ENCODE measurements around the gene NBL1.

NBL1 gene

GRCh38 chr1:19615438-19615837 lies 28.7 kb upstream of the NBL1 start:
- H4K20me1 ChIP-seq (ENCODE audit: low read depth, low read length) = no peaks in the 10 kb centered on the region; the same call in 1 of the 2 replicates
- H3K27me3 ChIP-seq (ENCODE audit: low read length) = no peaks in the 10 kb centered on the region
- no peak overlapping the region for H3K9ac ChIP-seq (ENCODE audit: low read length)
- no peaks in the 10 kb centered on the region for H3K9me3 ChIP-seq (ENCODE audit: insufficient read depth, low read length)
- no peak for TF ChIP-seq EZH2phosphoT487 (conservative IDR thresholded peaks at IDR 0.05; ENCODE audit: low read length)
- TF ChIP-seq, protein P1, sequence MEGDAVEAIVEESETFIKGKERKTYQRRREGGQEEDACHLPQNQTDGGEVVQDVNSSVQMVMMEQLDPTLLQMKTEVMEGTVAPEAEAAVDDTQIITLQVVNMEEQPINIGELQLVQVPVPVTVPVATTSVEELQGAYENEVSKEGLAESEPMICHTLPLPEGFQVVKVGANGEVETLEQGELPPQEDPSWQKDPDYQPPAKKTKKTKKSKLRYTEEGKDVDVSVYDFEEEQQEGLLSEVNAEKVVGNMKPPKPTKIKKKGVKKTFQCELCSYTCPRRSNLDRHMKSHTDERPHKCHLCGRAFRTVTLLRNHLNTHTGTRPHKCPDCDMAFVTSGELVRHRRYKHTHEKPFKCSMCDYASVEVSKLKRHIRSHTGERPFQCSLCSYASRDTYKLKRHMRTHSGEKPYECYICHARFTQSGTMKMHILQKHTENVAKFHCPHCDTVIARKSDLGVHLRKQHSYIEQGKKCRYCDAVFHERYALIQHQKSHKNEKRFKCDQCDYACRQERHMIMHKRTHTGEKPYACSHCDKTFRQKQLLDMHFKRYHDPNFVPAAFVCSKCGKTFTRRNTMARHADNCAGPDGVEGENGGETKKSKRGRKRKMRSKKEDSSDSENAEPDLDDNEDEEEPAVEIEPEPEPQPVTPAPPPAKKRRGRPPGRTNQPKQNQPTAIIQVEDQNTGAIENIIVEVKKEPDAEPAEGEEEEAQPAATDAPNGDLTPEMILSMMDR (IDR thresholded peaks at IDR 0.05; ENCODE audit: insufficient read depth, low read length, poor library complexity, severe bottlenecking) = no peak
- H3K27ac ChIP-seq (ENCODE audit: low read depth, low read length) = no peak overlapping the region
- no peaks in the 10 kb centered on the region for H3K9me2 ChIP-seq (replicated peaks; ENCODE audit: insufficient read depth, low read length)
- peaks cover 6% of the 10 kb centered on the region; the same call in 1 of the 2 replicates for H3K36me3 ChIP-seq (ENCODE audit: low read length)
- H2AFZ ChIP-seq (ENCODE audit: low read depth, low read length, severe bottlenecking) = no peak overlapping the region
- H3K4me3 ChIP-seq (ENCODE audit: insufficient read depth, low read length, poor library complexity, severe bottlenecking) = no peak overlapping the region
- no peak overlapping the region for H3K4me2 ChIP-seq (ENCODE audit: low read depth, low read length, poor library complexity, severe bottlenecking)
- no peaks in the 10 kb centered on the region; the same call in 1 of the 2 replicates for H3F3A ChIP-seq (ENCODE audit: insufficient read depth)
- peaks cover 70% of the 10 kb centered on the region for H3K79me2 ChIP-seq (ENCODE audit: insufficient read depth, low read length)

- Histone ChIP-seq H3K79me2 (ENCODE audit: insufficient read depth, low read length) (peaks cover 70% of the 10 kb centered on the region), H3K4me2 (ENCODE audit: low read depth, low read length, poor library complexity, severe bottlenecking) (no peak overlapping the region), H2AFZ (ENCODE audit: low read depth, low read length, severe bottlenecking) (no peak overlapping the region), H3K4me3 (ENCODE audit: insufficient read depth, low read length, poor library complexity, severe bottlenecking) (no peak overlapping the region), H4K20me1 (ENCODE audit: low read depth, low read length) (no peaks in the 10 kb centered on the region; the same call in 1 of the 2 replicates), H3K27me3 (ENCODE audit: low read length) (no peaks in the 10 kb centered on the region), H3K9ac (ENCODE audit: low read length) (no peak overlapping the region), H3K9me2 (replicated peaks; ENCODE audit: insufficient read depth, low read length) (no peaks in the 10 kb centered on the region), H3F3A (ENCODE audit: insufficient read depth) (no peaks in the 10 kb centered on the region; the same call in 1 of the 2 replicates), H3K9me3 (ENCODE audit: insufficient read depth, low read length) (no peaks in the 10 kb centered on the region), H3K36me3 (ENCODE audit: low read length) (peaks cover 6% of the 10 kb centered on the region; the same call in 1 of the 2 replicates), H3K27ac (ENCODE audit: low read depth, low read length) (no peak overlapping the region)
- TF ChIP-seq, protein P1 (IDR thresholded peaks at IDR 0.05; ENCODE audit: insufficient read depth, low read length, poor library complexity, severe bottlenecking) = no peak
- no peak for TF ChIP-seq EZH2phosphoT487 (conservative IDR thresholded peaks at IDR 0.05; ENCODE audit: low read length)
These were observed 27.6 kb upstream of the NBL1 start for GRCh38 chr1:19616489-19616888.

GRCh38 chr1:19617376-19617775 lies 26.7 kb upstream of the NBL1 start:
- no peak overlapping the region for H3K9ac ChIP-seq (ENCODE audit: low read length)

More at GRCh38 chr1:19617376-19617775, 26.7 kb upstream of the NBL1 start:
- Histone ChIP-seq H3K9me2 (replicated peaks; ENCODE audit: insufficient read depth, low read length) (no peaks in the 10 kb centered on the region), H2AFZ (ENCODE audit: low read depth, low read length, severe bottlenecking) (no peak overlapping the region), H3K4me2 (ENCODE audit: low read depth, low read length, poor library complexity, severe bottlenecking) (no peak overlapping the region), H4K20me1 (ENCODE audit: low read depth, low read length) (no peaks in the 10 kb centered on the region; the same call in 1 of the 2 replicates), H3F3A (ENCODE audit: insufficient read depth) (no peaks in the 10 kb centered on the region; the same call in 1 of the 2 replicates), H3K4me3 (ENCODE audit: insufficient read depth, low read length, poor library complexity, severe bottlenecking) (no peak overlapping the region), H3K27ac (ENCODE audit: low read depth, low read length) (no peak overlapping the region), H3K9me3 (ENCODE audit: insufficient read depth, low read length) (no peaks in the 10 kb centered on the region), H3K79me2 (ENCODE audit: insufficient read depth, low read length) (peaks cover 74% of the 10 kb centered on the region), H3K27me3 (ENCODE audit: low read length) (no peaks in the 10 kb centered on the region), H3K36me3 (ENCODE audit: low read length) (peaks cover 6% of the 10 kb centered on the region; the same call in 1 of the 2 replicates)
- TF ChIP-seq EZH2phosphoT487 (conservative IDR thresholded peaks at IDR 0.05; ENCODE audit: low read length) = no peak
- TF ChIP-seq, protein P1 (IDR thresholded peaks at IDR 0.05; ENCODE audit: insufficient read depth, low read length, poor library complexity, severe bottlenecking) = no peak
